Anterior cingulate cortex (tissue), 58 donors: Measurements from ENCODE around the gene COA7.

ENCODE experiments used
- DNase-seq, 58 donors: peaks; one replicate each; lab custom pipeline; 2025; lab: John Stamatoyannopoulos, UW

The COA7 gene

GRCh38 chr1:52674497-52675384, 23.4 kb downstream of the COA7 start:
- DNase-seq = no peak

- DNase-seq = no peak
Observed at GRCh38 chr1:52673513-52673912, 24.6 kb downstream of the COA7 start.

GRCh38 chr1:52672946-52673345, 25.2 kb downstream of the COA7 start:
- peak in 8 of 58 donors; percentile 4 to 67 (median 12) for DNase-seq

GRCh38 chr1:52670604-52671003, 27.5 kb downstream of the COA7 start:
- no peak for DNase-seq

- DNase-seq = no peak
Observed at GRCh38 chr1:52669696-52670095, 28.5 kb downstream of the COA7 start.

GRCh38 chr1:52668711-52669110, 29.4 kb downstream of the COA7 start:
- no peak for DNase-seq

- no peak for DNase-seq
Observed at GRCh38 chr1:52667984-52668383, 30.2 kb downstream of the COA7 start.

GRCh38 chr1:52667290-52667689, 30.9 kb downstream of the COA7 start:
- no peak for DNase-seq

GRCh38 chr1:52665006-52665941, 32.9 kb downstream of the COA7 start:
- DNase-seq = no peak

GRCh38 chr1:52663716-52664115, 34.4 kb downstream of the COA7 start:
- no peak for DNase-seq

GRCh38 chr1:52662645-52663313, 35.4 kb downstream of the COA7 start:
- DNase-seq = no peak

- DNase-seq = no peak
Observed at GRCh38 chr1:52660807-52661206, 37.3 kb downstream of the COA7 start.

- no peak for DNase-seq
Observed at GRCh38 chr1:52659851-52660596, 38.1 kb downstream of the COA7 start.

- no peak for DNase-seq
Observed at GRCh38 chr1:52659356-52659755, 38.8 kb downstream of the COA7 start.

GRCh38 chr1:52658795-52659194, 39.4 kb downstream of the COA7 start:
- DNase-seq = no peak

GRCh38 chr1:52657702-52658101, 40.4 kb downstream of the COA7 start:
- no peak for DNase-seq

GRCh38 chr1:52654063-52654462, 44.1 kb downstream of the COA7 start:
- DNase-seq = no peak

- no peak for DNase-seq
Observed at GRCh38 chr1:52653207-52653849, 44.8 kb downstream of the COA7 start.

GRCh38 chr1:52651904-52652303, 46.2 kb downstream of the COA7 start:
- no peak for DNase-seq

- no peak for DNase-seq
Observed at GRCh38 chr1:52645261-52645660, 52.9 kb downstream of the COA7 start.
